K562 (cell line): ENCODE data around the gene ATG4D. TPM values are rescaled to one million over a fixed set of nuclear protein-coding genes. Genes with fewer than 3 reads are reported as not detected.
A peak's percentile ranks its signal among the peaks of the same experiment; 100 is the strongest.

Source experiments
- BCLAF1 ChIP-seq, 2 experiments: fragments of 450-650 bp in 1 of 2; IDR thresholded peaks; 2 replicates each; pipeline ENCODE4 v1.6.1; 2011 to 2017; ENCODE audit warnings: low read depth in 2 of 2, antibody characterized with exemption in 1 of 2, borderline replicate concordance in 1 of 2, low read length in 1 of 2, mild to moderate bottlenecking in 1 of 2, mixed read lengths in 1 of 2; ENCODE audit not compliant: control insufficient read depth in 1 of 2
- ESRRB ChIP-seq: fragments of 250-450 bp; sonication (Bioruptor Pico); IDR thresholded peaks from 2 replicates; pipeline ENCODE4 v1.5.0; 2020; ENCODE audit warnings: mild to moderate bottlenecking, moderate library complexity, borderline replicate concordance
- NELFE ChIP-seq: IDR thresholded peaks from 2 replicates; pipeline ENCODE4 v1.6.1; 2011; ENCODE audit warnings: mild to moderate bottlenecking; ENCODE audit not compliant: insufficient read depth, insufficient read length
- NR2C2 ChIP-seq, 2 experiments: fragments of 200-800 bp in 1 of 2; sonication (Bioruptor generic) in 1 of 2; sonication (generic) in 1 of 2; formaldehyde crosslinking in 1 of 2; IDR thresholded peaks; 2 replicates each; pipeline versions ENCODE4 v1.6.1 to v1.8.0; 2016 to 2022; ENCODE audit warnings: mild to moderate bottlenecking in 1 of 2, missing compliant biosample characterization in 1 of 2, missing genetic modification characterization in 1 of 2, missing genetic modification reagents in 1 of 2
- RBM17 ChIP-seq: fragments of 200-400 bp; formaldehyde crosslinking; IDR thresholded peaks from 2 replicates; pipeline ENCODE4 v1.6.1; 2017; ENCODE audit warnings: low read depth, mild to moderate bottlenecking, low read length, borderline replicate concordance
- ZBTB1 ChIP-seq: sonication (generic); formaldehyde crosslinking; IDR thresholded peaks from 2 replicates; pipeline ENCODE4 v1.8.1; 2023; ENCODE audit warnings: missing genetic modification reagents, low read depth, mild to moderate bottlenecking, borderline replicate concordance
- ZFP91 ChIP-seq: sonication (generic); formaldehyde crosslinking; IDR thresholded peaks from 2 replicates; pipeline ENCODE4 v1.8.0; 2022; ENCODE audit warnings: mild to moderate bottlenecking, missing genetic modification reagents
- ZNF318 ChIP-seq, 2 experiments: fragments of 450-650 bp; IDR thresholded peaks; 2 replicates each; pipeline ENCODE4 v1.6.1; 2016; ENCODE audit warnings: mild to moderate bottlenecking in 2 of 2, borderline replicate concordance in 1 of 2, low read depth in 1 of 2, moderate library complexity in 1 of 2
- polyA plus RNA-seq, 8 experiments: library from polyadenylated mRNA; depleted of rRNA in 4 of 8; stranded (reverse) in 5 of 8; unstranded in 3 of 8; fragments of >200 nt; fragmentation: Nextera tagmentation in 2 of 8; fragmentation: Illumina TruSeq in 1 of 8; extraction: Ambion mirVana in 2 of 8; extraction: Trizol in 1 of 8; gene quantifications; 2 replicates each; pipeline versions ENCODE4 v1.2.1 to v1.2.3, GENCODE V29; 2011 to 2014; ENCODE audit warnings: inconsistent platforms in 1 of 8, missing spikeins in 1 of 8
- total RNA-seq, 7 experiments: library from RNA; depleted of rRNA in 6 of 7; stranded (reverse); fragments of >200 nt in 6 of 7; fragmentation: Illumina TruSeq in 2 of 7; extraction: Trizol in 2 of 7; gene quantifications; 2 replicates each; pipeline versions ENCODE4 v1.2.1 to v1.2.3, GENCODE V29; 2011 to 2021; ENCODE audit warnings: low replicate concordance in 1 of 7

Gene ATG4D
- total and polyA plus RNA-seq, 9 of the 15 experiments (the other 6 are each of a cell fraction or from before 2014, with no cell fraction given), result 0.51 to 66.1 (median 22.9) TPM

- TF ChIP-seq ZNF318 (IDR thresholded peaks at IDR 0.05; ENCODE audit: borderline replicate concordance in 1 of 2, low read depth in 1 of 2), result no peak
- peak; percentile 87; the same call in 1 of the 2 replicates for TF ChIP-seq ZBTB1
- no peak for TF ChIP-seq ZFP91 (CRISPR knock-in tag)
- TF ChIP-seq BCLAF1 (IDR thresholded peaks at IDR 0.05; ENCODE audit: borderline replicate concordance in 1 of 2, control insufficient read depth in 1 of 2, low read depth in 2 of 2, low read length in 1 of 2), result no peak
- TF ChIP-seq ESRRB, result no peak
- no peak for TF ChIP-seq RBM17
- TF ChIP-seq NELFE, result no peak
- no peak for TF ChIP-seq NR2C2 (CRISPR knock-in tag; IDR thresholded peaks at IDR 0.05)
- TF ChIP-seq NR2C2 (tag; IDR thresholded peaks at IDR 0.05), result 0 out of 2 replicates have a peak, but pooled peaks have one; percentile 49
These were observed 22.1 kb downstream of the ATG4D start, which contains the start of gene KRI1 (continued) for GRCh38 chr19:10565567-10566407.
